GM12865 (cell line): ENCODE results near the gene ENPP7.

Experiments
- DNase-seq: peaks from one replicate; pipeline ENCODE4 v3.0.0; 2010; ENCODE audit warnings: low read depth
- H3K4me3 ChIP-seq: 2 replicates; pipeline ENCODE4 v1.5.1; 2011; ENCODE audit warnings: mild to moderate bottlenecking, low read depth, low read length, control low read depth
- TF ChIP-seq, protein P1 (sequence below): IDR thresholded peaks from 2 replicates; pipeline ENCODE4 v1.5.1; 2011; ENCODE audit warnings: low read length, control low read depth, low read depth, inconsistent platforms; ENCODE audit not compliant: insufficient read depth; ENCODE audit errors: missing control alignments

The ENPP7 gene

DNA sequence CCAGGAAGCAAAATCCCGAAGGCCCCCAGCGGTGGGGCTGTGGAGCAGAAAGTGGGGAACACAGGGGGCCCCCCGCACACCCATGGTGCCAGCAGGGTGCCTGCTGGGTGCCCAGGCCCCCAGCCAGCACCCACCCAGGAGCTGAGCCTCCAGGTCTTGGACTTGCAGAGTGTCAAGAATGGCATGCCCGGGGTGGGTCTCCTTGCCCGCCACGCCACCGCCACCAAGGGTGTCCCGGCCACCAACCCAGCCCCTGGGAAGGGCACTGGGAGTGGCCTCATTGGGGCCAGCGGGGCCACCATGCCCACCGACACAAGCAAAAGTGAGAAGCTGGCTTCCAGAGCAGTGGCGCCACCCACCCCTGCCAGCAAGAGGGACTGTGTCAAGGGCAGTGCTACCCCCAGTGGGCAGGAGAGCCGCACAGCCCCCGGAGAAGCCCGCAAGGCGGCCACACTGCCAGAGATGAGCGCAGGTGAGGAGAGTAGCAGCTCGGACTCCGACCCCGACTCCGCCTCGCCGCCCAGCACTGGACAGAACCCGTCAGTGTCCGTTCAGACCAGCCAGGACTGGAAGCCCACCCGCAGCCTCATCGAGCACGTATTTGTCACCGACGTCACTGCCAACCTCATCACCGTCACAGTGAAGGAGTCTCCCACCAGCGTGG, 53.7 kb downstream of the ENPP7 start:
- no peak overlapping the region for H3K4me3 ChIP-seq
- TF ChIP-seq, protein P1, sequence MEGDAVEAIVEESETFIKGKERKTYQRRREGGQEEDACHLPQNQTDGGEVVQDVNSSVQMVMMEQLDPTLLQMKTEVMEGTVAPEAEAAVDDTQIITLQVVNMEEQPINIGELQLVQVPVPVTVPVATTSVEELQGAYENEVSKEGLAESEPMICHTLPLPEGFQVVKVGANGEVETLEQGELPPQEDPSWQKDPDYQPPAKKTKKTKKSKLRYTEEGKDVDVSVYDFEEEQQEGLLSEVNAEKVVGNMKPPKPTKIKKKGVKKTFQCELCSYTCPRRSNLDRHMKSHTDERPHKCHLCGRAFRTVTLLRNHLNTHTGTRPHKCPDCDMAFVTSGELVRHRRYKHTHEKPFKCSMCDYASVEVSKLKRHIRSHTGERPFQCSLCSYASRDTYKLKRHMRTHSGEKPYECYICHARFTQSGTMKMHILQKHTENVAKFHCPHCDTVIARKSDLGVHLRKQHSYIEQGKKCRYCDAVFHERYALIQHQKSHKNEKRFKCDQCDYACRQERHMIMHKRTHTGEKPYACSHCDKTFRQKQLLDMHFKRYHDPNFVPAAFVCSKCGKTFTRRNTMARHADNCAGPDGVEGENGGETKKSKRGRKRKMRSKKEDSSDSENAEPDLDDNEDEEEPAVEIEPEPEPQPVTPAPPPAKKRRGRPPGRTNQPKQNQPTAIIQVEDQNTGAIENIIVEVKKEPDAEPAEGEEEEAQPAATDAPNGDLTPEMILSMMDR = no peak
- DNase-seq = no peak

DNA sequence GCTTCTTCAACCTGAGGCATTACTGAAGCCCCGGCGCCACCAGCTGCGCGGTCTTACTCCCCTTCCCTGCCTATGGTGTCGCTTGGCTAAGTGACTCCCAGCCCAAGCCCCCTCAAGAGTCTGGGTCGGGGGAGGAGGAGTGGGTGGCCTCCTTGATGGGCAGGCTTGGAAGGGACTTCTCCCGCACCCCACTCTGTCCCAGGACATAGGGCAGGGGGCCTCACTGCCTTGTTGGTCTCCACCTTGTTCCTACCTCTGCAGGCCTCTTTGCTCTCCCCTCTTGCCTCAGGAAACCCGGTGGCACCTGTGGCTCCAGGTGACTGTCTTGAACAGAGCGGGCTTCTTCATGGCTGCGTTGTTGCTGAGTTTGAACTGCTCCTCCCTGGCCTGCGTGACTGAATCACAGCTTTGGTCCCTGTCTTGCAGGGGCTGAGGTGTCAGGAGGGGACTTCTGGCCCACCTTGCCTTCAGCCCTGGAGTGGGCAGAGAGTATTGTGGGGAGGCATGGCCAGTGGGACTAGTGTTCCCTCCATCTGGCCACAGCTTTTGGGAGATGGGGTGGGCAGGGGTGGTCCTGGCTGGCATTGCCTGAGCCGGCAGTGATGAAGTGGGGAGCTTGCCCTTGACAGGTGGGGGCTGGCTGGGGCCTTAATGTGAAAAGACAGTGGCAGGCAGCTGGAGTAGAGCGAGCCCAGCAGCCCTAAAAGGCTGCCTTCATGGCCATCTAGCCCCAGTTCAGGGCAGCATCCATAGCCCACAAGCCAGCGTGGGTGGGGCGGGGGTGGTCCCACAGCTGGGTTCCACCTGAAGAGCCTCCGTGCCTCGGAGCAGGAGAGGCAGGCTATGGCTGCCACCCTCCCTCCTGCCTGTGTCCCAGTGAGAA, 54.5 kb downstream of the ENPP7 start:
- no peak for DNase-seq
- H3K4me3 ChIP-seq = no peak overlapping the region
- TF ChIP-seq, protein P1 = no peak

DNA sequence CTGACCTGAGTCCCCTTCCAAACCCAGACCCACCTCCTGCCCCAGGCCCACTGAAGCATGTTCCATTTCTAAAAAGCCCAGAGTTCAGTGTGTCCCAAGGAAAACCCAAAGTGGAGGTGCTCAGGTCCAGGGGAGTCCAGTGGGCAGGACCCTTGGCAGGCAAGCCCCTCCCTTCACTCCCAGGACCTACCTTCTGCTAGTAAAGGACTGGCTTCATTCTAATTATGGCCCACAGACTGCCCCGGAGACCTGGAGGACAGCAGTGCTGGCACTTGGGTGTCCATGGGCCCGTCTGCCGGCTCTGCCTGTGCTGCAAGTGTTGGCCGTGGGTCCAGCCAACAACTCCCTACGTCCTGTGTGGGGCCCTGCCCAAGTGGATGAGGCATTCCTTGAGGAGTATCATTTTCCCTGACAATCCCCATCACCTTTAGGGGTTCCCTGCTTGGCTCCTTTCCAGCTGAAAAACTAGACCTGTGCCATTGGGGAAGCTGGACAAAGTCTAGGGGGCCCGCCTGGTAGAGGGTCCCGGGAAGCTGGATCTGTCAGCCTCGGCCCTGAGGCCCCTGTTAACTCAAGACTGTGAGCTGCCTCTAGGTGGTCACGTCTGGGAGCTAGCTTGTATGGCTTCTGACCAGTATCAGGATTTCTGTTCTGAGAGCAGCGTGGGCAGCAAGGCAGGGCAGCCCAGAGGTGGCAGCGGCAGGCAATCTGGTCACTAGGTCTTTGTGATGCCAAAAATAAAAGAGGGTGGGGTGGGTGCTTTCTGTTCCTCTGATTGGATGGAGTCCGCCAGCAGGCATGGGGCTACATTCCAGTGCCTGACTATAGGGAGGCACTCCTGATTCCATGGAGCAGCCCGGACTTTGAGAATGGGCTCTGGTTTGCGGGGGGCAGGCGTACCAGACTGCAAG, 55.4 kb downstream of the ENPP7 start:
- DNase-seq = no peak
- TF ChIP-seq, protein P1 = no peak
- H3K4me3 ChIP-seq = no peak overlapping the region

DNA sequence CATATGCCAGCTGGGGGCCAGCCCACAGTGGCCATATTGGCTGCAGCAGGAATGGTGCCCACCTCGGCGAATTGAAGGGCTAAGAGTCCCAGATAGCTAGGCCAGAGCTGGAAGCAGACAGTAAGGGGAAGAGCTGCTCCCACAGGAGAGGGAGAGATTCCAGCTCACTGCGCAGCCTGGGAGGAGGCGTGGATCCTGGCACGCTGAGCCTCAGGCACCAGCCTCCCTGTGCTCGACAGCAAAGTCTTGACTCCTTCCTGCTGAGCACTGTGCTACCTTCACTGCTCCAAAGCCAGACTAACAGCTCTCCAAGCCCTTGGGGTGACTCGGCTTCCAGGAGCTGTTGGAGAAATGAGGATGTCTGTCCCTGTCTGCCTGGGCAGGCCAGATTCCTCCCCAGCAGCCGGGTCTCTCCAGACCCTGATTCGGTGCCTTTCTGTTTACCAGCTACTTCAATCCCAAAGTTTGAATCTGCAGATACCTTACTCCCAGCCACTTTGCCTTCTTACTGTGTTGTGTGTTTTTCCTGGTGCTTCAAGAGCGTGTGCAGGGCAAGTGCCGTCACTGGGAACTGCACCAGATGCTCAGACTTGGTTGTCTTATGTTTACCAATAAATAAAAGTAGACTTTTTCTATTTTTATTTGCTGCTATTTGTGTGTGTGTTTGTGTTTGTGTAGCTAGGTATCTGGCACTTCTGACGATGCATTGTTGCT, 56.3 kb downstream of the ENPP7 start:
- DNase-seq = no peak
- TF ChIP-seq, protein P1 = no peak
- no peak overlapping the region for H3K4me3 ChIP-seq

DNA sequence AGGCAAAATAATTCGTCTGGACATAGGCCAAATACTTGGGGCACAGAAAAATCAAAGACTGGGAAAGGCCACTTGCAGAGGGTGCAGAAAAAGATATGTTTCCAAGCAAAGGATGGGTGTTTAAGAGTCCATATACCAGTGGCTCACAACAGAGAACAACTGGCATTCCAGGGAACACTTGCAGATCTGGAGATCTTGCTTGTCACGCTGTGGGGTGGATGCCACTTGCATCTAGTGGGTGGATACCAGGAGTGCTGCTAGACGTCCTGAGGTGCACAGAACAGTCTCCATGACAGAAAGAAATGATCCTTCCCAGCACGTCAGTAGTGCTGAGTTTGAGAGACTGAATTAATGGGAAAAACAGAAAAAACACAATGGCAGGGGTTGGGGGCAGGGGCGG, 57.7 kb downstream of the ENPP7 start:
- TF ChIP-seq, protein P1 = no peak
- no peak for DNase-seq
- no peak overlapping the region for H3K4me3 ChIP-seq
